ENCODE measurements around the gene ENTPD7.

Gene ENTPD7

DNA sequence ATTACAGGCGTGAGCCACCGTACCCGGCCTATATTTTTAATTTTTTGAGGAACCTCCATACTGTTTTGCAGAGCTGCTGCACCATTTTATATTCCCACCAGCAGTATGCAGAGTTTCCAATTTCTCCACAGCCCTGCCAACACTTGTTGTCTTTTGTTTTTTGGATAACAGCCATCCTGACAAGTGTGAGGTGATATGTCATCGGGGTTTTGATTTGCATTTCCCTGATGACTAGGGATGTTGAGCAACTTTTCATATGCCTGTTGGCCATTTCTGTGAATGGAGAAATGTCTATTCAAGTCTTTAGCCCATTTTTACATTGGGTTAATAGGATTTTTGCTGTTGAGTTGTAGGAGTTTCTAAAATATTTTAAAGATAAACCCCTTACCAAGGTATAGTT is 22.2 kb downstream of the ENTPD7 start:
- no peak overlapping the region for H3K4me3 ChIP-seq (IDR thresholded peaks at IDR 0.05; ENCODE audit: insufficient read depth, low read depth, low read length)
- no peaks in the 10 kb centered on the region for H3K79me2 ChIP-seq (ENCODE audit: insufficient read depth, low read depth)
- H3K36me3 ChIP-seq (ENCODE audit: insufficient read depth) = no peaks in the 10 kb centered on the region
- TF ChIP-seq CTCF (conservative IDR thresholded peaks at IDR 0.05; ENCODE audit: low read depth, low read length) = no peak
- no peak overlapping the region for H2AFZ ChIP-seq (ENCODE audit: low read depth)
- no peaks in the 10 kb centered on the region for H3K27me3 ChIP-seq (ENCODE audit: insufficient read depth, low read depth)
- H3K27ac ChIP-seq = no peak overlapping the region
- peaks cover 6% of the 10 kb centered on the region for H3K4me1 ChIP-seq (ENCODE audit: low read depth, poor library complexity, severe bottlenecking)
- no peaks in the 10 kb centered on the region for H4K20me1 ChIP-seq (ENCODE audit: insufficient read depth)
- no peak overlapping the region for H3K4me2 ChIP-seq
- no peak overlapping the region for H3K9ac ChIP-seq

DNA sequence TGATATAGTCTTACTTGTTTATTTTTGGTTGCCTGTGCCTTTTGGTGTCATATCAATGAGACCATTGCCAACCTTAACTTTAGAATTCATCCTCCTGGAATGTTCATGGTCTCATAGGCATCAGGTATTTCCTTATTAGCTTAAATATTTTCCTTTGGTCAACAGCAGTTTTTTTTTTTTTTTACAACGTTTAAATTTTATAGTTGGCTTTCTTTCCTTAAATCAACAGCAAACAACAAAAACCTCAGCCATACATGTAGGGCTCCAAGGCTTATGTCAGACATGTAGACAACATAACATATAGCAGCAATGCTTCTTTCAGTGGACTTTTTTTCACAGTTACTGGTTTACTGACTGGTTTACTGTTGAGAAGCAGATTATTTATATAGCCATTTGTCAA is 22.7 kb downstream of the ENTPD7 start:
- no peak for TF ChIP-seq CTCF (conservative IDR thresholded peaks at IDR 0.05; ENCODE audit: low read depth, low read length)
- Histone ChIP-seq H3K79me2 (ENCODE audit: insufficient read depth, low read depth) (no peaks in the 10 kb centered on the region), H3K9ac (no peak overlapping the region), H3K4me1 (ENCODE audit: low read depth, poor library complexity, severe bottlenecking) (peaks cover under 1% of the 10 kb centered on the region), H3K4me2 (no peak overlapping the region), H3K27me3 (ENCODE audit: insufficient read depth, low read depth) (no peaks in the 10 kb centered on the region), H3K27ac (no peak overlapping the region), H3K4me3 (IDR thresholded peaks at IDR 0.05; ENCODE audit: insufficient read depth, low read depth, low read length) (no peak overlapping the region), H3K36me3 (ENCODE audit: insufficient read depth) (no peaks in the 10 kb centered on the region), H4K20me1 (ENCODE audit: insufficient read depth) (no peaks in the 10 kb centered on the region), H2AFZ (ENCODE audit: low read depth) (no peak overlapping the region)

DNA sequence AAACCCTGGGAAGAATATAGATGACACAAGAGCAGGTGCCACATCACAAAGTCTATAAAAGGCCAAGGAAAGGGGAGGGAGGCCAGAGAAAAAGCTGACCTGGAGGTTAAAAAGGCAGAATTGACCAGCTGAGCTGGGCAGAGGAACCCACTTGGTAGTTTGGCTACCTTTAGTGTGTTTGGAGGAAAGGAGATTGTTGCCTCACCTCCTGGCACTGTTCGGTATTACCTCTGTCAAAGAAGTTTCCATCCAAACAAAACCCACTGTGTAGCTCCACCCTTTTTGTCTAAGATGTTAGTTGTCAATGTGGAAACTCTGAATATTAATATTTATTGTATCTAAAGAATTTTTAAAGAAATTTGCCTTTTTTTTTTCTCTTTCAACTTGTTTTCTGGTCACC is 23.4 kb downstream of the ENTPD7 start:
- Histone ChIP-seq H3K36me3 (ENCODE audit: insufficient read depth) (no peaks in the 10 kb centered on the region), H3K9ac (no peak overlapping the region), H2AFZ (ENCODE audit: low read depth) (no peak overlapping the region), H3K27me3 (ENCODE audit: insufficient read depth, low read depth) (no peaks in the 10 kb centered on the region), H3K4me1 (ENCODE audit: low read depth, poor library complexity, severe bottlenecking) (no peaks in the 10 kb centered on the region), H3K79me2 (ENCODE audit: insufficient read depth, low read depth) (no peaks in the 10 kb centered on the region), H3K4me3 (IDR thresholded peaks at IDR 0.05; ENCODE audit: insufficient read depth, low read depth, low read length) (no peak overlapping the region), H4K20me1 (ENCODE audit: insufficient read depth) (no peaks in the 10 kb centered on the region), H3K4me2 (no peak overlapping the region), H3K27ac (no peak overlapping the region)
- TF ChIP-seq CTCF (conservative IDR thresholded peaks at IDR 0.05; ENCODE audit: low read depth, low read length) = no peak

DNA sequence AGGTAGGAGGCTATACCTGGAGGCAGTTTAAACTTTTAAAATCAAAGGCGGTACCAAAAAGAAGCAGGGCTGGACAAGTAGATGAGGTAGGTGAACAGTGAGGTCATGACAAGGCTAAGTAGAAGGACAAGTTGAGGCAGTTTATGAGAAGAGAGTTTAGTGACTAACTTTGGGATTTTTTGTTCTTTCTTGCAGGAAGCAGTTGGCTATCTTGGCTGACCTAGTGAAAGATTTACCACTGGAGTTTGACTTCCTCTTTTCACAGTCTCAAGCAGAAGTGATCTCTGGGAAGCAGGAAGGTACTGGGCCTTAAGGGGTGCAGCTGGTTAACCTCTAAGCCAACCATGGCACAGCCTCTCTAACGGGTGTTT is 26.3 kb downstream of the ENTPD7 start:
- no peak overlapping the region for H3K4me3 ChIP-seq (IDR thresholded peaks at IDR 0.05; ENCODE audit: insufficient read depth, low read depth, low read length)
- no peak overlapping the region for H3K9ac ChIP-seq
- H3K27ac ChIP-seq = no peak overlapping the region
- TF ChIP-seq CTCF (conservative IDR thresholded peaks at IDR 0.05; ENCODE audit: low read depth, low read length) = no peak
- no peak overlapping the region for H2AFZ ChIP-seq (ENCODE audit: low read depth)
- H3K36me3 ChIP-seq (ENCODE audit: insufficient read depth) = no peaks in the 10 kb centered on the region
- H4K20me1 ChIP-seq (ENCODE audit: insufficient read depth) = no peaks in the 10 kb centered on the region
- H3K27me3 ChIP-seq (ENCODE audit: insufficient read depth, low read depth) = no peaks in the 10 kb centered on the region
- no peaks in the 10 kb centered on the region for H3K4me1 ChIP-seq (ENCODE audit: low read depth, poor library complexity, severe bottlenecking)
- H3K79me2 ChIP-seq (ENCODE audit: insufficient read depth, low read depth) = no peaks in the 10 kb centered on the region
- no peak overlapping the region for H3K4me2 ChIP-seq

DNA sequence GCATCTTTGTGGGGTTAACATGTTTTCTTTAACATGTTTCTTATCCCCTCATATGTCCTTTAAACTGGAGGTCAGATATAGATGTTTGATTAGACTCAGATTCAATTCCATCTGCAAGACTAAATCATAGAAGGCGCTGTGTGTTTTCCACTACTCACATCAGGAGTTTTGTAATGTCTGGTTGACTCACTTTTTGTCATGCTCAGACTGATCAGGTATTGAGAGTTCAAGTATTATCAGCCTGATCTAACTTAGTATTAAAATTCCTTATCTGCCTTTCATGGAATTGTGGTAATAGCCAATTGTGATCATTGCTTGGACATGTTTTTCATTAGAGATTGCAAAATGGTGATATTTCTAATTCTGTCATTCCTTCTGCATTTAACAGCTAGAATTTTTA is 30.2 kb downstream of the ENTPD7 start:
- H3K4me2 ChIP-seq = no peak overlapping the region
- no peaks in the 10 kb centered on the region for H3K27me3 ChIP-seq (ENCODE audit: insufficient read depth, low read depth)
- TF ChIP-seq CTCF (conservative IDR thresholded peaks at IDR 0.05; ENCODE audit: low read depth, low read length) = no peak
- H3K27ac ChIP-seq = no peak overlapping the region
- no peak overlapping the region for H3K9ac ChIP-seq
- no peak overlapping the region for H3K4me3 ChIP-seq (IDR thresholded peaks at IDR 0.05; ENCODE audit: insufficient read depth, low read depth, low read length)
- no peaks in the 10 kb centered on the region for H4K20me1 ChIP-seq (ENCODE audit: insufficient read depth)
- no peaks in the 10 kb centered on the region for H3K79me2 ChIP-seq (ENCODE audit: insufficient read depth, low read depth)
- no peaks in the 10 kb centered on the region for H3K4me1 ChIP-seq (ENCODE audit: low read depth, poor library complexity, severe bottlenecking)
- H3K36me3 ChIP-seq (ENCODE audit: insufficient read depth) = no peaks in the 10 kb centered on the region
- H2AFZ ChIP-seq (ENCODE audit: low read depth) = no peak overlapping the region
